KBM-7 (cell line): ENCODE data around the gene CD226.
"Not testable (repeated sequence)": the region's sequence is repeated elsewhere in the genome, so short reads cannot be mapped to it uniquely, and the experiment has no call there.

Source experiments
- DNase-seq: peaks from one replicate; pipeline ENCODE4 v3.0.0-alpha.2; 2015
- in situ Hi-C: fragments of 300-500 bp; cut with MboI; formaldehyde crosslinking; loops from 2 replicates; pipeline ENCODE4 v1.14.3; 2020; ENCODE audit warnings: low sequenced_read_pairs, low pct_unique_long_range_greater_than_20kb, mixed read lengths

CD226 gene

GRCh38 chr18:69947361-69948133 lies at the start of gene CD226:
Gene CD226, minus strand, starts transcription at chr18:69947873. Its CDS starts 467 bp downstream, at chr18:69947406.
- peak; percentile 30 for DNase-seq
- in situ Hi-C loops: no loop called here

- DNase-seq: no peak
- in situ Hi-C loops: no loop called here
Observed at GRCh38 chr18:69996951-69997798, 49.5 kb upstream of the CD226 start.

- in situ Hi-C loops: no loop called here
- DNase-seq: no peak
Observed at GRCh38 chr18:69996417-69996816, 48.7 kb upstream of the CD226 start.

- no peak for DNase-seq
- in situ Hi-C loops: no loop called here
Observed at GRCh38 chr18:69995774-69996173, 48.1 kb upstream of the CD226 start.

GRCh38 chr18:69992776-69993175 lies 45.1 kb upstream of the CD226 start:
- DNase-seq: no peak
- in situ Hi-C loops: no loop called here

GRCh38 chr18:69987870-69988269 lies 40.2 kb upstream of the CD226 start:
- DNase-seq: no peak
- in situ Hi-C loops: no loop called here

GRCh38 chr18:69985239-69985638 lies 37.6 kb upstream of the CD226 start:
- in situ Hi-C loops: no loop called here
- DNase-seq: no peak

- in situ Hi-C loops: no loop called here
- DNase-seq: no peak
Observed at GRCh38 chr18:69982417-69982816, 34.7 kb upstream of the CD226 start.

- no peak for DNase-seq
- in situ Hi-C loops: no loop called here
Observed at GRCh38 chr18:69981948-69982347, 34.3 kb upstream of the CD226 start.

GRCh38 chr18:69980982-69981804 lies 33.5 kb upstream of the CD226 start:
- no peak for DNase-seq
- in situ Hi-C loops: no loop called here

GRCh38 chr18:69980509-69980908 lies 32.8 kb upstream of the CD226 start:
- in situ Hi-C loops: no loop called here
- peak; percentile 71 for DNase-seq

GRCh38 chr18:69978732-69979715 lies 31.4 kb upstream of the CD226 start:
- no peak for DNase-seq
- in situ Hi-C loops: no loop called here

GRCh38 chr18:69975294-69975693 lies 27.6 kb upstream of the CD226 start:
- in situ Hi-C loops, DNase-seq: not testable (repeated sequence)

GRCh38 chr18:69974365-69974764 lies 26.7 kb upstream of the CD226 start:
- in situ Hi-C loops: no loop called here
- no peak for DNase-seq

GRCh38 chr18:69969491-69969890 lies 21.8 kb upstream of the CD226 start:
- no peak for DNase-seq
- in situ Hi-C loops: no loop called here

GRCh38 chr18:69968039-69968438 lies 20.4 kb upstream of the CD226 start:
- no peak for DNase-seq
- in situ Hi-C loops: no loop called here

GRCh38 chr18:69963196-69963595 lies 15.5 kb upstream of the CD226 start:
- DNase-seq: no peak
- in situ Hi-C loops: no loop called here

GRCh38 chr18:69961718-69962117 lies 14.0 kb upstream of the CD226 start:
- no peak for DNase-seq
- in situ Hi-C loops: no loop called here
